HepG2 (cell line): ENCODE data around the gene FBN2.

ENCODE experiments used
- CEBPG ChIP-seq: IDR thresholded peaks from 2 replicates; pipeline ENCODE4 v1.6.1; 2016
- CTCF ChIP-seq: sonication (generic); formaldehyde crosslinking; IDR thresholded peaks from 2 replicates; pipeline ENCODE4 v1.5.0; 2020; ENCODE audit warnings: mild to moderate bottlenecking, missing genetic modification reagents, moderate library complexity
- GFI1 ChIP-seq: sonication (generic); formaldehyde crosslinking; IDR thresholded peaks from 2 replicates; pipeline ENCODE4 v1.5.0; 2020; ENCODE audit warnings: missing genetic modification reagents, mild to moderate bottlenecking, borderline replicate concordance
- MYC ChIP-seq: sonication (generic); formaldehyde crosslinking; IDR thresholded peaks from 2 replicates; pipeline ENCODE4 v1.9.0; 2021; ENCODE audit warnings: missing genetic modification reagents, borderline replicate concordance
- ZNF350 ChIP-seq: sonication (generic); formaldehyde crosslinking; IDR thresholded peaks from 2 replicates; pipeline ENCODE4 v1.4.0; 2020; ENCODE audit warnings: mild to moderate bottlenecking, low read depth, missing genetic modification reagents, borderline replicate concordance
- ZNF607 ChIP-seq: sonication (generic); formaldehyde crosslinking; IDR thresholded peaks from 2 replicates; pipeline ENCODE4 v1.5.1; 2020; ENCODE audit warnings: missing genetic modification reagents, mild to moderate bottlenecking, borderline replicate concordance
- TF ChIP-seq, protein P1 (sequence below): sonication (generic); formaldehyde crosslinking; IDR thresholded peaks from 2 replicates; pipeline ENCODE4 v1.8.0; 2022; ENCODE audit warnings: mild to moderate bottlenecking, missing genetic modification reagents

DNA sequence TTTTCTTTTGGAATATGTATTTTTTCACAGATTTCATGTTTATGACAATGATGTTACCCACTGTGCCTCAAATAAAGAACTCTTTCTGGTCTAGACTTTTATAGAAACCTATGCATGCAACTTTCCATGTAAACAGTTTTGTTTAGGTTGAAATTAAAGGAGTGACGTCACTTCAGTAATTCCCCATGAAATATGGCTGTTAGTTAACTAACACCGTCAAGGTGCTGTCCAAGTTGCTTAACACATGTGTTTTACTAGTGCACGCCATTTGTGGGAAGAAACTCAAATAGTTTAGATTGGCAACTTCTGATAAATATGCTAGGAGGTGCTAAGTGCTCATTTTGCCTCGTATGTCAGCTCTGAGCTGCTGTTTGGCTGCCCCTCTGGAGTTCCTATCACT, 102.2 kb downstream of the FBN2 start:
- TF ChIP-seq CTCF (no peak), MYC (CRISPR knock-in tag) (no peak), ZNF607 (CRISPR knock-in tag) (no peak), GFI1 (CRISPR knock-in tag) (no peak), ZNF350 (CRISPR knock-in tag) (no peak), CEBPG (no peak)
- TF ChIP-seq, protein P1, sequence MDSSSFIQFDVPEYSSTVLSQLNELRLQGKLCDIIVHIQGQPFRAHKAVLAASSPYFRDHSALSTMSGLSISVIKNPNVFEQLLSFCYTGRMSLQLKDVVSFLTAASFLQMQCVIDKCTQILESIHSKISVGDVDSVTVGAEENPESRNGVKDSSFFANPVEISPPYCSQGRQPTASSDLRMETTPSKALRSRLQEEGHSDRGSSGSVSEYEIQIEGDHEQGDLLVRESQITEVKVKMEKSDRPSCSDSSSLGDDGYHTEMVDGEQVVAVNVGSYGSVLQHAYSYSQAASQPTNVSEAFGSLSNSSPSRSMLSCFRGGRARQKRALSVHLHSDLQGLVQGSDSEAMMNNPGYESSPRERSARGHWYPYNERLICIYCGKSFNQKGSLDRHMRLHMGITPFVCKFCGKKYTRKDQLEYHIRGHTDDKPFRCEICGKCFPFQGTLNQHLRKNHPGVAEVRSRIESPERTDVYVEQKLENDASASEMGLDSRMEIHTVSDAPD (CRISPR knock-in tag), result no peak
